HG03558 (cell line): ENCODE measurements around the gene CAVIN1.
A peak's percentile ranks its signal among the peaks of the same experiment; 100 is the strongest.
"Not testable (repeated sequence)": the region's sequence is repeated elsewhere in the genome, so short reads cannot be mapped to it uniquely, and the experiment has no call there.

Experiments used
- ATAC-seq: cut with Tn5 transposase; IDR thresholded peaks from one replicate; pipeline ENCODE4 v1.9.1; 2021; ENCODE audit warnings: moderate number of reproducible peaks; ENCODE audit not compliant: unreplicated experiment; ENCODE audit errors: extremely low read depth

Gene CAVIN1

DNA sequence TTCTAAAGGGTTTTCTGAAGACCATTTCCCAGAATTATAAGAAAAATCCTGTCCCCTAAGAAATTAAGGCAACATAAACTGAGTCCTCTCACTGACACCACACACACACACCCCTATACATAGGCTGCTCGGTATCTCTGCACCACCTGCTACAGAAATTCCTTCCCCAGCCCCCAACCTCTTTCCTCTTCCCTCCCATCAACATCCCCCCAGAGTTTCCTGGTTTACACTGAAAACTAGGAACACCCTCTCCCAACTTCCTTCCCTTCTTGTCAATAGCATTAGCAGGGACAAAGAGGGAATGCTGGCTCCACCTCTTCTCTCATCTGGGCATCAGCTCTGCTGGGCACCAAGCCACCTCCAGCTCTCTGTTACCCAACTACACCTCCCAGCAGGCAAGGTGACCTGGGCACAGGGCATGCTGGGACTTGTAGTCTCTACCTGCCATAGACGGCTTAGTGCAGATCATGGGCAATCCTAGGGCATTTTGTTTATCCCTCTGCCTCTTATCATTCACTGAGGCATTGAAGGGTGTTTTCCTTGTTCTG, 15.7 kb downstream of the CAVIN1 start:
- no peak for ATAC-seq

DNA sequence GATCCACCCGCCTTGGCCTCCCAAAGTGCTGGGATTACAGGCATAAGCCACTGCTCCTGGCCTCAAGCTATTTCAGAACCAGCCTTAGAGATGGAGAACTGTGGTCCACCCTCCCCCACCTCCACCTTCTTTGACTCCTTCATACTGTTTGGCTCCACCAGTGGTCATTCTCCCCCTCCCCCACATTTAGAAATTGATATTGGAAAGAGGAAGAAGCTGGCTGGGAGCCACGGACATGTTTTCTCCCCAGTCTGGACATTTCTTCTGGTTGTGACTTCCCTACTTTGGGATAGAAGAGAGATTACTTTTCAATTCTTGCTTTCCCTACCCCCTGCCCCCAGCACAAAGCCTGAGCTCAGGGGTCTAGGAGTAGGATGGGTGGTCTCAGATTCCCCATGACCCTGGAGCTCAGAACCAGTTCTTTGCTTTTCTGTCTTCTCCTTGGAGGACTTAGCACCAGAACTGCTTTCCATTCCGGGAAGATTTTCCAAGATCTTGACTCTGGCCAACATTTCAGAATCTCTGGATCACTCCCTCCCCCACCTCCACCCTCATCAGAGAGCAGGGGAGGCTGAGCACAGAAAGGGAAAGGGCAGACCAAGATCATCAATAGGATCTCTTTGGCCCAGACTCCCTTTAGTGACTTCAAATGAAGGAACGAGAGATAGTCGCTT, 16.3 kb downstream of the CAVIN1 start:
- ATAC-seq = no peak

DNA sequence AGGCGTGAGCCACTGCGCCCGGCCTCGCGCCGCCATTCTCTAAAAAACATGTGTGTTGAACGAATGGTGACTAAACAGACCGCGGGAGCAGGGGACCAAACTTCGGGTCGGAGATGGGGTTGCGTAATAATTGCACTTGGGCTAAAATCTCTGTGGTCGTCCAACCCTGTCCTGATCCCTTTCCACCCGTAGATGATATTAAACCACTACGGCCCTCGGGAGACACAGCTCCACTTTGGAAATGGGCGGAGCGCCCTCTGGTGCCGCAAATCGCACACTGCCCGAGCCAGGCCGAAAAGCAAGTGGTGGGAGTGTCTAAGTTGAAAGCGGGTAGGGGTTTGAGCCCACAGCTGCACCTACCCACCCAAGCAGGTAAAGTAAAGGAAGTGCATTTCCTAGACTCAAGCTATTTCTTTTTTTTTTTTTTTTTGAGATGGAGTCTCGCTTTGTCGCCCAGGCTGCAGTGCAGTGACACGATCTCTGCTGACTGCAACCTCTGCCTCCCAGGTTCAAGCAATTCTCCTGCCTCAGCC, 17.0 kb downstream of the CAVIN1 start:
- no peak for ATAC-seq

DNA sequence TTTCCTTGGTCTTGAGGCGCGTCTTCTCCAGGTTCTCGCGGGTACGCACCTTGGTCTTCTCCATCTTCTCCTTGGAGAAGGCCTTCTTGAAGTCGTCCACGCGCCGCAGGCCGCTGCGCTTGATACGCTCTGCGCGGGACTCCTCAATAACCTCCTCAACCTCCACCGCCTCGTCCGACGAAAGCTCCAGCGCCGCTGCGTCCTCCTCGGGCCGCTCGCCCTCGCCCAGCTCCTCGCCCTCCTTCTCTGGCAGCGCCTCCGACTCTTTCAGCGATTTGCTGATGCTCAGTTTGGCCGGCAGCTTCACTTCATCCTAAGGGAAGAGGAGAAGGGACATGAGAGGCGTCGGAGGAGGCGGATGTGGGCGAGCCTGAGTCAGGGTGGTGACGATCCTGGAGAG, 18.0 kb downstream of the CAVIN1 start:
- ATAC-seq = no peak

DNA sequence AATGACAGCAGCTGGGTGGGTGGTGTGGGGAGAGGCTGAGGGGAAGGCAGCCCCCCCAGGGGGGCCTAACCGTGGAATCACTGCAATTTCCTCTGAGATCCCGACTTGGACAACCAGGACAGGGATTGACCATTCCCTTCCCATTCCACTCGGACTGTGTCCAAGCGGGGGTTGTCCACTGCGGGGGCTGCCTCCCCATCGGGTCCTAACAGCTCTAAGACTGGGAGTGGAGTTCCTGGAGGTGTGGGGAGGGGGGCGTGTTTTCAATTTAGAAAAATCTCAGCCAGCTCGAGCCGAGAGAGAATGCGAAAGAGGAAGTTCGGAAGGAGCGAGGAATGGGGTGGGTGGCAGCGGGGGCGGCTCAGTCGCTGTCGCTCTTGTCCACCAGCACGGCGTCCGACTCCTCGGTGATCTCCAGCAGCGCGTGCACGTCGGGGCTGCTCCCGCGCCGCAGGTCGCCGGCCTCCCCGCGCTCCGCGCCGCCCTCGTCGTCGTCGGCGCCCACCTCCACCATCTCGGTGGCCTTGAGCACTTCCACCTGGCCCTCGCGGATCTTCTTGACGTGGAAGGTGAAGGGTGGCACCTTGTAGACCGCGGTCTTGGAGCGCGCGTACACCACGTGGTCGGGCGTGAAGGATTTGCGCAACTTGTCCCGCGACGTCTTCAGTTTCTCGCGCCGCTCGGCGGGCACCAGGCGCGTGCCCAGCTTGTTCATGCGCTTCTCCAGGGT, 18.6 kb downstream of the CAVIN1 start:
- ATAC-seq = no peak

DNA sequence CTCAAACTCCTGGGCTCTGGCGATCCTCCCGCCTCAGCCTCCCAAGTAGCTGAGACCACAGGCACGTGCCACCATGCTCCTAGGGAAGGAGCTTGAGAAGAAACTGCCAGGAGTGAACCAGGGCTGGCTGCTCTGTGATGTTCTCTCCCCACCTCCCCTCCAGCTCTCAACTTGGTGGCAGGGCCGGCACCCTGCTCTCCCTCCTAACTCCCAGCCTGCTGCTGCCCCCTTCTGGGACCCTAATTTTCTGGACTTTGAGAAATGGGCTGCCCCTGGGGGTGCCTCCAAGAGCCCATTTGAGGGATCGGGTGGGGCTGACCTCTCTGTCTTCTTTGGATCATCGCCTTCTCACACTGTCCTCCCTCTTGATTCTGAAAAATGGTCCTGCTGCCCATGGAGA, 19.9 kb downstream of the CAVIN1 start:
- no peak for ATAC-seq

DNA sequence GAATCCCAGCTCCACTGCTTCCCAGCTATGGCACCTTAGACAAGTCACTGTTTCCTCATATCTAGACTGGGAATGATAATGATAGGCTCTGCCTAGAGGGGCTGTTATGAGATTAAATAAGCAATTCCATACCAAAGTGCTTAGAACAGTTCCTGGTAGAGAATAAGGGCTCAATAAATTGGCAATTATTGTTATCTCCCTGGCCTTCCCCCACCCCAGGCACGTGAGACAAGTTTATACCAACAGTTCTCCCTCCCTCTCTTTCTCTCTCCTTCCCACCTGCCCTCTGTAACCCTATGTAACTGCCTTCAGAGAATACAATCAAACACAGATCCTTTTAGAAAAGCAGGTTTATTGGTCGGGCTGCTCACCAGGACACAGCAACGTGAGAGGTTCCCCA, 20.9 kb downstream of the CAVIN1 start:
- ATAC-seq = no peak

DNA sequence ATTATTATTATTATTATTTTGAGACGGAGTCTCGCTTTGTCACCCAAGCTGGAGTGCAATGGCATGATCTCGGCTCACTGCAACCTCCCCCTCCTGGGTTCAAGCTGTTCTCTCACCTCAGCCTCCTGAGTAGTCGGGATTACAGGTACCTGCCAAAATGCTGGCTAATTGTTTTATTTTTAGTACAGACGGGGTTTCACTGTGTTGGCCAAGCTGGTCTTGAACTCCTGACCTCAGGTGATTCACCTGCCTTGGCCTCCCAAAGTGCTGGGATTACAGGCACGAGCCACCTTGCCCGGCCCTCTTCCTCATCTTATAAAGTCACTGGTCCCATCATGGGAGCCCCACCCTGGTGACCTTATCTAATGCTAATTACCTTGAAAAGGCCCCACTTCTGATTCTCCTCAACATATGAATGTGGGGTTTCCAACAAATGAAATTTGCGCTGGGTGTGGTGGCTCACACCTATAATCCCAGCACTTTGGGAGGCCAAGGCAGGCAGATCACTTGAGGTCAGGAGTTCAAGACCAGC, 22.1 kb downstream of the CAVIN1 start:
- ATAC-seq = not testable (repeated sequence)

DNA sequence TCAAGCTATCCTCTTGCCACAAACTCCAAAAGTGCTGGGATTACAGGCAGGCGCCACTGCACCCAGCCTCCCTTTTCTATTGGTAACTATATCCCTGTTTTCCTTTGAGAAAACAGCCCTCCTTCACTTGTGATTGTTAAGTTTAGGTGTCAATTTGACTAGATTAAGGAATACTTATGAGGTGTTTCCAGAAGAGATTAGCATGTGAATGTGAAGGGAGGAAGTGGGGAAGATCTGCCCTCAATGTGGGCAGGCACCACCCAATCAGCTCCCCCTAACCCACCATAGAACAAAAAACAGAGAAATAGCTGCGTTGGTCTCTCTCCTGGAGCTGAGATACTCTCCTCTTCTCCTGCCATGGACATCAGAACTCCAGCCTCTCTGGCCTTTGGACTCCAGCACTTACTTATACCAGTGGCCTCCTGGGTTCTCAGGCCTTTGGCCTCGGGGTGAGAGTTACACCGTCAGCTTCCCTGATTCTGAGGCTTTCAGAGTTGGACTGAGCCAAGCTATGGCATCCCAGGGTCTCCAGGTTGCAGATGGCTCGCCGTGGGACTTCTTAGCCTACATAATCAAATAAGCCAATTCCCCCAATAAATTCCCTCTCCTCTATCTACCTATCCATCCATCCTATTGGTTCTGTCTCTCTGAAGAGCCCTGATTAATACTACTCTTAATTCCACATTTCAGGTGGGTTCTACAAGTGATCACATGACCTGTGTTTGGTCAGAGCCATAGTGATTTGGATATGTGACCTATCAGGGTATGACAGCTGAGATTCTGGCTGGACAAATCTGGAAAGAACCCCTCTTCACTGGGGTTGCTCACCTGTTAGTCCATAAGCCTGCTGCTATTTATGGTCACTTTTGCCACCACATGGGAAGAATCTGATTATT, 22.9 kb downstream of the CAVIN1 start:
- no peak for ATAC-seq

DNA sequence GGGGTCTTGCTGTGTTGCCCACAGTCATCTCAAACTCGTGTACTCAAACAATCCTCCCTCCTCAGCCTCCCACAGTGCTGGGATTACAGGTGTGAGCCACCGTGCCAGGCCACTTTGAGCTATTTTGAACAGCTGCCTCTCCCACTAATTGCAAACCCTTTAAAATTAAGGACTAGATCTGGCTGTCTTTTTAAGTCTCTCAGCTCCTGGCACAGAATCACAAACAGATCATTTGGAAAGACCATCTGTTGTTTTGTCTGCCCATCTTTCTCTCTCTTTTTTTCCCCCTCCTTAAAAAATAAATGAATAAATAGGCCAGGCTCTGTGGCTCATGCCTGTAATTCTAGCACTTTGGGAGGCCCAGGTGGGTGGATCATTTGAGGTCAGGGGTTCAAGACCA, 23.9 kb downstream of the CAVIN1 start:
- ATAC-seq = no peak

DNA sequence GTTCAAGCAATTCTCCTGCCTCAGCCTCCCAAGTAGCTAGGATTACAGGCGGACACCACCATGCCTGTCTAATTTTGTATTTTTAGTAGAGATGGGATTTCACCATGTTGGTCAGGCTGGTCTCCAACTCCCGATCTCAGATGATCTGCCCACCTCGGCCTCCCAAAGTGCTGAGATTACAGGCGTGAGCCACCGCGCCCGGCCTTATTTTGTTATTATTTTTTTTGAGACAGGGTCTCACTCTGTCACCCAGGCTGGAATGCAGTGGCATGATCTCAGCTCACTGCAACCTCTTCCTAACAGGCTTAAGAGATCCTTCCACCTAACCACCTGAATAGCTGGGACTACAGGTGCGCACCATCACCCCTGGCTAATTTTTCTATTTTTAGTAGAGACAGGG, 27.5 kb downstream of the CAVIN1 start:
- ATAC-seq = not testable (repeated sequence)

DNA sequence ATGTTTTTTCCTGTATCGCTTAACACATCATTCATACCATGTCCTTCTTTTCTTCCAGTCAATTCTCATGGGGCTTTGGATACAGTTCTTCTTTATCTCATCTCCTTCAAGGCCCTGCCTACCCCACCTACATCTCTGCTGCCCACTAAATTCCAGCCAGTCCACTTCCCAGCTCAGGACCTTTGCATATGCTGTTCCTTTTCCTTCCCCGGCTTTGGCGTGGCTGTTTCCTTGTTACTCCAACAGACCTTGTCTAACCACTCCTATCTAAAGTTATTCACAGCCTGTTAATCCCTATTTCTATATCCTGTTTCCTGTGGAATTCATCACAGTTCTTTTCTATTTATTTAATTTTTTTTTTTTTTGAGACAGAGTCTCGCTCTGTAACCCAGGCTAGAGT, 28.2 kb downstream of the CAVIN1 start:
- no peak for ATAC-seq

DNA sequence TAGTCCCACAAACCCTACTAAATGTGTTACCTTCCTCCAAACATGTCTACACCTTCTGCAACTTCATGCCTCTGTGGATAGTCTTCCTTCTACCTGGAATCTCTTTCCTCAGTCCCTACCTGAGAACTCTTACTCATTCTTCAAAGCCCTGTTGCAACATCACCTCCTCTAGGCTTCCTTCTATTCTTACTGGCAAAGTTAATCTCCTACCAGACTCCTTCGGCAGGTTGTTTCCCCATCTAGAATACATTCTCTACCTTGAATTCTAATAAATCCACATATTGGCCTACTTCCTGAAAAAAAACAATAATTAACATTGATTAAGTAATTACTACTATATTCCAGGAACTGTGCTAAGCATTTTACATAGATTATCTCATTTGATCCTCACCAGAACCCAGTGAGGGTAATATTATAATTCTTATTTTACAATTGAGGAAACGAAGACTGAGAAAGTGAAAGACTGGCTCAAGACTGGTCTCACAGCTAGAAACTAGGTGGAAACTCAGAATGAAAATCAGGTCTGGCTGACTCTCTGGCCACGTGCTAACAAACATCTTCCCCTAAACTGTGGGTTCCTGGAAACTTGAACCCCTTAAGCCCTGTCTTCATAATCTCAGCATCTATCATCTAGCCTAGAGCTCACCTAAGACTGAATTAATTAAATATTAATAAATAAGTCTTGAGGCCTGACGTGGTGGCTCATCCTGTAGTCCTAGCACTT, 30.2 kb downstream of the CAVIN1 start:
- no peak for ATAC-seq

DNA sequence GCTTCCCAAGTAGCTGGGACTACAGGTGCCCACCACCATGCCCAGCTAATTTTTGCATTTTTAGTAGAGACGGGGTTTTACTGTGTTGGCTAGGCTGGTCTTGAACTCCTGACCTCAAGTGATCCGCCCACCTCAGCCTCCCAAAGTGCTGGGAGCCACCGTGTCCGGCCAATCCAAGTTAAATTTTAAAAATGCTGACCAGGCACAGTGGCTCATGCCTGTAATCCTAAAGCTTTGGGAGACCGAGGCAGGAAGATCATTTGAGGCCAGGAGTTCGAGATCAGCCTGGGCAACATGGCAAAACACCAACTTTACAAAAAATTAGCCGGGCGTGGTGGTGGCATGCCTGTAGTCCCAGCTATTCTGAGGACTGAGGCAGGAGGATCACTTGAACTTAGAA, 31.6 kb downstream of the CAVIN1 start:
- ATAC-seq = not testable (repeated sequence)

DNA sequence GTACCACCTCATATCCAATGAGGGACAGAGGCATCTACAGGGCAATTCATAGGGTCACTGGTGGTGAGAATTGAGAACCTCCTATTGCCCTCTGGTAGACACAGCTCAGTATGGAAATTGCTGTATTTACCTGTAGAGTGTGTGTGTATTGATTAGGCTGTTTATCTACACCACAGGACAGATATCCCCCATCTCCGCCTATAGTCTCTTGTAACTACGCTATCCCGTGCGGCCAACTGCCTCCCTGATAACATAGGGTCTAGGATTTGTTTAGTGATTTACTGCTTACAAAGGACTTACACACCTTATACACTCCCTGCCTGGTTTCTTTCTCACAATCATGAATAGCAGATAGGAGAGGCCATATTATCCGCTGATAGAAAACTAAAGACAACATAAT, 33.2 kb downstream of the CAVIN1 start:
- ATAC-seq = no peak

DNA sequence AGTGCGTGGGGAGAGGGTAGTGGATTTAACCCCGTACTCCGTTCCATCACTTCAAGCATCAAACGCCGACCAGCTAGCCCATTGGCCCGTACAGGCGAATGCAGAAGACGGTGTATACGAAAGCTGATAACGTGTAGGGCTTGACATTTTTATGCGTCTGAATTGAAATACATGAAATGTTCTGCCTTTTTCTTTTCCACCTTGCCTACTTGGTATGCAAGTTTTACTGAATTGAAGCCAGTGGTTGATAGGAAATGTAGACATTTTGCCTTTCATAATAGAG, 34.0 kb downstream of the CAVIN1 start:
- peak; percentile 7 for ATAC-seq

DNA sequence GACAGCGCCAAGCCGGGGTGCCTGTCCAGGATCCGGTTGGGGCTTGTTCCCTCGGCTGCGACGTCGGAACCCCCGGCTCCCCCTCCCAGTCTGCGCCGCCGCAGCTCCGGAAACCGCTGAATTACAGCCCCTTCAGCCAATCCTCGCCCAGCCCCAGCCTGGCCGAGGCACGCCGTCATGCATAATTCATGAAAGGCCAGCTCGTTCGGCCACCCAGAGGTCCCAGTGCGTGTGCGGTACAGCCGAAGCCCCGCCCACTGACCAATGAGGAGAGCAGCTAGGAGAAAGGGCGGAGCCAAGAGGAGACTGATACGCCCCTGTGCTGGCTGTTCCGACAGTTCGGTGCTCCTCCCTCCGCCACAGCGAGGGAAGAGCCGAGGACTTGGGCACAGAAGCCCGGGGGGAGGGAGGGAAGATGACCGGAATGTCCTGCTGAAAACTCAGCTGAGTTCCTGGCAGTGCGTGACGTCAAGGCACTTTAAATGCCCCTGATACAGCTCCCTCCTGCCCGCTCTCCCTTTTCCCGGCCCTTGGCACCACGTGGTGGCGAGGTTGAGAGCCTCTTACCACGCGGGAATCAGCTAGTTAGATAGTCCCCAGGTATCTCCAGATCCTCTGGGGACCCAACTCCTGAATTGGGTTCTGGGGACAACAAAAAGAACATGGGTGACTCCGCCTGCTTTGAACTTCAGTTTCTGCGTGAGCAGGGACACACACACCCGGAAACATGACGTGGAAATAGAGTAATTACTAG, 34.5 kb downstream of the CAVIN1 start, which contains the start of gene STAT3:
Gene STAT3 (minus strand): TSS at position 62 of the 754 bp plus-strand sequence. CDS start 39,926 bp downstream, outside the sequence.
- ATAC-seq = peak; percentile 80

DNA sequence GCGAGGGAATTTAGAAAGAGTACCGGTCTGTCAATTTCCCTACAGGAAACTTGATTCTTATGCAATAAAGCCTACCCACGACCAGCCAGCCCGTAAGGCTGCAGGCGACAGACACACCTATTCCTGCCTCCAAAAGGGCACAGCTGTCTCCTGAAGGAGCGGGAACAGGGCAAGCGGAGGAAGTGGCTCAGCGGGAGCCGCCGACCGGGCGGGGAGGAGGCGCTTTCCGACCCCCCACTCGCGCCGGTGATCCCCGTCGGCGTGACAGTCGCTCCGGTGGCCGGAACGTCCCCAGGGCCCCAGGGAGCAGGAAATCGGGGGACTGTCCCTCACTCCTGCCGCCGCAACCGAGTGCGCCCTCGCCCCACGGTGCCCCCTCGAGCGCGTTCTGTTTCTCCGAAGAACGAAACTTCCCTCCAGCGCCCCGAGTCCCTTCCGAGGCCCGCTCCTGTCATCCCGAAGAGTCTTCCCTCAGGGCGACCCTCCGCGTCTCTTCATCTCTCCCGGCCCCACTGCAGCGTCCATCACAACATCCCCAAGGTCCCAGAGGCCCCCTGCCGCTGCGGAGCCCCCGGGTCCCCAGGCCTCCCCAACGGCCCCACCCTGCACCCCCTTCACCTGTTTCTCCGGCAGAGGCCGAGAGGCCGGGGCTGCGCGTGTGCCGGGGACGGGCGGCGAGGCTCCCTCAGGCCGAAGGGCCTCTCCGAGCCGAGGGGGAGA, 35.2 kb downstream of the CAVIN1 start:
- no peak for ATAC-seq
